H1 (cell line): ENCODE data around the gene TAS2R19. TPM values are rescaled to one million over a fixed set of nuclear protein-coding genes. Genes with fewer than 3 reads are reported as not detected.
"Not testable (repeated sequence)": the region's sequence is repeated elsewhere in the genome, so short reads cannot be mapped to it uniquely, and the experiment has no call there.

Experiments used
- CTCF ChIA-PET: fragments of 300-600 bp; sonication (Branson Sonifier 250); formaldehyde crosslinking; loops from one replicate; lab custom pipeline; 2021; ENCODE audit not compliant: partially characterized antibody; lab: Charles Lee
- POLR2A ChIA-PET: fragments of 300-600 bp; sonication (Branson Sonifier 250); formaldehyde crosslinking; loops from one replicate; lab custom pipeline; 2021; ENCODE audit warnings: inconsistent platforms; ENCODE audit not compliant: partially characterized antibody; lab: Charles Lee
- DNase-seq, 2 experiments: peaks; one replicate each; pipeline versions ENCODE4 v3.0.0 to v3.0.0-alpha.2; 2010 to 2022; ENCODE audit warnings: low spot score in 2 of 2, low read depth in 1 of 2, mixed read lengths in 1 of 2
- FAIRE-seq: peaks from 2 replicates; lab custom pipeline; 2011; peaks lifted over from hg19 to GRCh38; lab: Jason Lieb, UNC
- H2AFZ ChIP-seq: 2 replicates; pipeline ENCODE4 v1.8.1; 2012; ENCODE audit warnings: low read length, inconsistent platforms
- H2AK5ac ChIP-seq: 2 replicates; pipeline ENCODE4 v1.6.1; 2013; ENCODE audit warnings: low read depth, low read length
- H2BK120ac ChIP-seq: replicated peaks from 2 replicates; pipeline ENCODE3; 2013; ENCODE audit warnings: low read depth, low read length, inconsistent platforms
- H2BK12ac ChIP-seq: 2 replicates; pipeline ENCODE4 v1.6.1; 2013; ENCODE audit warnings: low read depth, low read length
- H2BK15ac ChIP-seq: 2 replicates; pipeline ENCODE4 v1.6.1; 2013; ENCODE audit warnings: low read length
- H2BK20ac ChIP-seq: 2 replicates; pipeline ENCODE4 v1.6.1; 2013; ENCODE audit warnings: low read length
- H2BK5ac ChIP-seq: 2 replicates; pipeline ENCODE4 v1.6.1; 2013; ENCODE audit warnings: low read depth, low read length
- H3K14ac ChIP-seq: 2 replicates; pipeline ENCODE4 v1.6.1; 2013; ENCODE audit warnings: inconsistent platforms; ENCODE audit not compliant: insufficient read length
- H3K18ac ChIP-seq: 2 replicates; pipeline ENCODE4 v1.6.1; 2013; ENCODE audit warnings: low read length; ENCODE audit errors: extremely low read depth
- H3K23ac ChIP-seq: 2 replicates; pipeline ENCODE4 v1.6.1; 2013; ENCODE audit warnings: inconsistent platforms; ENCODE audit not compliant: insufficient read length
- H3K23me2 ChIP-seq: 2 replicates; pipeline ENCODE4 v1.6.1; 2013; ENCODE audit warnings: low read depth, low read length
- H3K27ac ChIP-seq: 2 replicates; pipeline ENCODE4 v1.6.1; 2011; ENCODE audit warnings: low read depth, low read length, inconsistent platforms
- H3K27me3 ChIP-seq, 4 experiments: replicated peaks in 1 of 4; 1 replicate in 1 of 4; 2 replicates in 3 of 4; pipeline versions ENCODE4 v1.6.1 to v1.8.1; 2011 to 2013; ENCODE audit warnings: low read length in 3 of 4, mild to moderate bottlenecking in 3 of 4, inconsistent platforms in 2 of 4, mixed read lengths in 2 of 4, moderate library complexity in 1 of 4; ENCODE audit not compliant: control insufficient read depth in 3 of 4, insufficient read depth in 3 of 4; ENCODE audit errors: extremely low read depth in 1 of 4
- H3K36me3 ChIP-seq, 4 experiments: 2 replicates each; pipeline versions ENCODE4 v1.6.1 to v1.8.1; 2011 to 2013; ENCODE audit warnings: mild to moderate bottlenecking in 4 of 4, low read length in 3 of 4, moderate library complexity in 2 of 4, control low read depth in 1 of 4, inconsistent platforms in 1 of 4; ENCODE audit not compliant: insufficient read depth in 4 of 4, control insufficient read depth in 2 of 4
- H3K4ac ChIP-seq: replicated peaks from 2 replicates; pipeline ENCODE3; 2013; ENCODE audit warnings: low read length, low read depth, mixed read lengths, inconsistent platforms; ENCODE audit not compliant: insufficient read length
- H3K4me1 ChIP-seq, 4 experiments: replicated peaks in 1 of 4; 1 replicate in 1 of 4; 2 replicates in 3 of 4; pipeline versions ENCODE4 v1.6.1 to v1.8.1; 2011 to 2013; ENCODE audit warnings: low read length in 3 of 4, inconsistent platforms in 2 of 4, mixed read lengths in 1 of 4; ENCODE audit not compliant: insufficient read depth in 4 of 4, control insufficient read depth in 3 of 4
- H3K4me2 ChIP-seq, 2 experiments: 2 replicates each; pipeline versions ENCODE4 v1.6.1 to v1.8.1; 2011 to 2013; ENCODE audit warnings: low read depth in 2 of 2, low read length in 2 of 2, control low read depth in 1 of 2, inconsistent platforms in 1 of 2, mild to moderate bottlenecking in 1 of 2; ENCODE audit not compliant: insufficient read depth in 1 of 2
- H3K4me3 ChIP-seq, 4 experiments: fragments of 200-600, 300-600 bp in 1 of 4; sonication (generic), shearing (Covaris generic), sonication (Bioruptor Twin) in 1 of 4; 2 replicates each; pipeline versions ENCODE4 v1.5.1 to v1.8.1; 2011 to 2016; ENCODE audit warnings: low read length in 4 of 4, low read depth in 3 of 4, control low read depth in 2 of 4, inconsistent platforms in 2 of 4, mild to moderate bottlenecking in 2 of 4, mixed read lengths in 1 of 4, moderate library complexity in 1 of 4; ENCODE audit not compliant: insufficient read depth in 2 of 4; ENCODE audit errors: extremely low read depth in 1 of 4
- H3K56ac ChIP-seq: replicated peaks from 2 replicates; pipeline ENCODE3; 2013; ENCODE audit warnings: low read depth, mild to moderate bottlenecking, mixed read lengths, low read length, inconsistent platforms; ENCODE audit not compliant: insufficient read length
- H3K79me1 ChIP-seq: 2 replicates; pipeline ENCODE4 v1.6.1; 2013; ENCODE audit warnings: low read depth, low read length, control low read depth
- H3K79me2 ChIP-seq, 2 experiments: 2 replicates each; pipeline versions ENCODE4 v1.6.1 to v1.8.1; 2012 to 2013; ENCODE audit warnings: low read length in 2 of 2, mild to moderate bottlenecking in 2 of 2, inconsistent platforms in 1 of 2; ENCODE audit not compliant: insufficient read depth in 2 of 2, control insufficient read depth in 1 of 2
- H3K9ac ChIP-seq, 4 experiments: replicated peaks in 1 of 4; 1 replicate in 1 of 4; 2 replicates in 3 of 4; pipeline versions ENCODE4 v1.6.1 to v1.8.1; 2011 to 2013; ENCODE audit warnings: low read depth in 3 of 4, low read length in 3 of 4, control low read depth in 2 of 4, mild to moderate bottlenecking in 2 of 4, moderate library complexity in 2 of 4, inconsistent platforms in 1 of 4; ENCODE audit errors: extremely low read depth in 1 of 4
- H3K9me3 ChIP-seq, 2 experiments: 2 replicates each; pipeline versions ENCODE4 v1.6.1 to v1.8.1; 2012 to 2013; ENCODE audit warnings: mild to moderate bottlenecking in 2 of 2, moderate library complexity in 2 of 2, control low read depth in 1 of 2, inconsistent platforms in 1 of 2, low read depth in 1 of 2, low read length in 1 of 2, mixed read lengths in 1 of 2; ENCODE audit not compliant: insufficient read depth in 2 of 2
- H4K20me1 ChIP-seq, 2 experiments: replicated peaks in 1 of 2; 2 replicates each; pipeline versions ENCODE3 to v1.8.1; 2011 to 2013; ENCODE audit warnings: inconsistent platforms in 2 of 2, low read length in 2 of 2, mild to moderate bottlenecking in 1 of 2; ENCODE audit not compliant: insufficient read depth in 2 of 2, control insufficient read depth in 1 of 2
- H4K5ac ChIP-seq: 2 replicates; pipeline ENCODE4 v1.6.1; 2013; ENCODE audit warnings: low read length, low read depth, mixed read lengths, inconsistent platforms; ENCODE audit not compliant: insufficient read length
- H4K8ac ChIP-seq: 2 replicates; pipeline ENCODE4 v1.8.0; 2013; ENCODE audit warnings: mild to moderate bottlenecking, moderate library complexity, low read length, inconsistent platforms; ENCODE audit not compliant: insufficient read depth; ENCODE audit errors: extremely low read depth
- H4K91ac ChIP-seq: replicated peaks from 2 replicates; pipeline ENCODE3; 2013; ENCODE audit warnings: low read length, mixed read lengths, inconsistent platforms; ENCODE audit not compliant: insufficient read length
- JUND ChIP-seq: IDR thresholded peaks from 2 replicates; pipeline ENCODE4 v1.6.1; 2011; ENCODE audit warnings: mild to moderate bottlenecking, improper control_type of control experiment, low read length
- POLR2A ChIP-seq, 2 experiments: IDR thresholded peaks; 1 replicate in 1 of 2; 2 replicates in 1 of 2; pipeline ENCODE4 v1.6.1; 2011; ENCODE audit warnings: low read depth in 2 of 2, low read length in 2 of 2, mild to moderate bottlenecking in 2 of 2; ENCODE audit errors: control extremely low read depth in 1 of 2
- WGBS, 2 experiments: shearing (Covaris generic) in 1 of 2; methylation state at CpG; one replicate each; pipeline versions ENCODE4 v1.1.6 to v1.1.7; 2013 to 2015; ENCODE audit warnings: low lambda C conversion rate in 2 of 2, mixed read lengths in 2 of 2, inconsistent platforms in 1 of 2, low coverage in 1 of 2, missing lambda C conversion rate in 1 of 2; ENCODE audit not compliant: insufficient replicate concordance in 2 of 2, insufficient coverage in 1 of 2, insufficient read length in 1 of 2; ENCODE audit errors: extremely low coverage in 1 of 2, missing lambda C conversion rate in 1 of 2; 5-methylcytosine and 5-hydroxymethylcytosine counted together
- polyA plus RNA-seq, 7 experiments: library from polyadenylated mRNA; depleted of rRNA in 3 of 7; stranded (reverse) in 5 of 7; unstranded in 2 of 7; fragments of >200 nt in 5 of 7; fragments of 200-250 nt in 2 of 7; gene quantifications; 1 replicate in 5 of 7; 2 replicates in 1 of 7; 4 replicates in 1 of 7; pipeline versions ENCODE4 v1.2.1 to v1.2.3, GENCODE V29; 2011 to 2013; ENCODE audit warnings: missing spikeins in 2 of 7, mixed read lengths in 2 of 7
- total RNA-seq: library from RNA; stranded (reverse); fragmentation: NEBNext Ultra II Directional; extraction: Animal tissue kit (Norgen Biotek cat#: 25700); gene quantifications from 2 replicates; pipeline ENCODE4 v1.2.1, GENCODE V29; 2021

The TAS2R19 gene
- total and polyA plus RNA-seq, 2 of the 8 experiments (the other 6 are each of a cell fraction or from before 2014, with no cell fraction given): 0.97 to 0.99 TPM

- Histone ChIP-seq H3K27ac (no peak overlapping the region), H3K9me3 (no peaks in the 10 kb centered on the region), H2AK5ac (no peak overlapping the region), H2BK15ac (no peak overlapping the region), H2BK12ac (no peak overlapping the region), H3K14ac (no peak overlapping the region), H3K23me2 (no peaks in the 10 kb centered on the region), H3K4me2 (no peak overlapping the region), H4K8ac (no peak overlapping the region), H3K4me3 (no peak overlapping the region), H4K91ac (no peak overlapping the region), H3K79me1 (no peaks in the 10 kb centered on the region), H3K79me2 (no peaks in the 10 kb centered on the region), H3K23ac (no peak overlapping the region), H2BK120ac (no peak overlapping the region), H3K56ac (no peak overlapping the region), H3K18ac (no peak overlapping the region), H3K9ac (no peak overlapping the region), H2BK5ac (no peak overlapping the region), H2BK20ac (no peak overlapping the region), H3K36me3 (no peaks in the 10 kb centered on the region), H3K27me3 (no peaks in the 10 kb centered on the region), H4K5ac (no peak overlapping the region), H3K4ac (no peak overlapping the region), H4K20me1 (peaks cover 0 to 3% of the 10 kb centered on the region in 2 experiments), H2AFZ (no peak overlapping the region), H3K4me1 (peaks cover 0 to 5% (median 0%) of the 10 kb centered on the region in 4 experiments; a peak in 2 of 7 replicates)
- FAIRE-seq: no peak
- ChIA-PET POLR2A (no interaction called here), CTCF (no interaction called here)
- 63% methylated on average over 2 of the region's 2 CpGs; no CpG with 5 or more reads in 1 of the 2 experiments for WGBS, 2 experiments
- no peak for TF ChIP-seq JUND
- no peak for TF ChIP-seq POLR2A (IDR thresholded peaks at IDR 0.05; ENCODE audit: control extremely low read depth in 1 of 2, low read depth in 2 of 2, low read length in 2 of 2)
- DNase-seq: no peak
Measured at GRCh38 chr12:11067514-11067913, 45.1 kb upstream of the TAS2R19 start.

- H3K4me1 ChIP-seq, H2BK20ac ChIP-seq, H4K5ac ChIP-seq, H3K23ac ChIP-seq, H3K23me2 ChIP-seq, H2BK12ac ChIP-seq, H3K27me3 ChIP-seq, H3K79me2 ChIP-seq, H4K8ac ChIP-seq, H3K79me1 ChIP-seq, H2AK5ac ChIP-seq, H3K4me2 ChIP-seq, H3K4ac ChIP-seq, H3K9me3 ChIP-seq, H3K18ac ChIP-seq, H3K56ac ChIP-seq, H4K20me1 ChIP-seq, POLR2A ChIA-PET, H3K9ac ChIP-seq, H3K4me3 ChIP-seq, H2BK15ac ChIP-seq, H2BK5ac ChIP-seq, DNase-seq, H3K36me3 ChIP-seq, H3K14ac ChIP-seq, FAIRE-seq, H4K91ac ChIP-seq, H2AFZ ChIP-seq, CTCF ChIA-PET, H2BK120ac ChIP-seq, H3K27ac ChIP-seq: not testable (repeated sequence)
- 86% methylated on average over 1 of the region's 1 CpG; no CpG with 5 or more reads in 1 of the 2 experiments for WGBS, 2 experiments
Measured at GRCh38 chr12:11062194-11062593, 39.8 kb upstream of the TAS2R19 start, which contains the start of gene TAS2R46. Gene TAS2R46, minus strand, starts transcription at chr12:11062294. Its CDS starts 0 bp downstream, at chr12:11062294.
